Umbilical cord (tissue), 2 donors: ENCODE data around the gene SPRN. TPM values are rescaled to one million over a fixed set of nuclear protein-coding genes. Genes with fewer than 3 reads are reported as not detected.
"Not testable (repeated sequence)": the region's sequence is repeated elsewhere in the genome, so short reads cannot be mapped to it uniquely, and the experiment has no call there.

Experiments used
- DNase-seq: peaks from one replicate; pipeline ENCODE4 v3.0.0-alpha.2; 2015; ENCODE audit warnings: low spot score
- total RNA-seq: library from RNA; depleted of rRNA; stranded (reverse); fragments of >200 nt; gene quantifications from one replicate; pipeline ENCODE4 v1.2.3, GENCODE V29; 2014; ENCODE audit warnings: low replicate concordance; ENCODE audit not compliant: insufficient read depth

Gene SPRN, protein sequence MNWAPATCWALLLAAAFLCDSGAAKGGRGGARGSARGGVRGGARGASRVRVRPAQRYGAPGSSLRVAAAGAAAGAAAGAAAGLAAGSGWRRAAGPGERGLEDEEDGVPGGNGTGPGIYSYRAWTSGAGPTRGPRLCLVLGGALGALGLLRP
- 0.96 TPM for total RNA-seq

DNA sequence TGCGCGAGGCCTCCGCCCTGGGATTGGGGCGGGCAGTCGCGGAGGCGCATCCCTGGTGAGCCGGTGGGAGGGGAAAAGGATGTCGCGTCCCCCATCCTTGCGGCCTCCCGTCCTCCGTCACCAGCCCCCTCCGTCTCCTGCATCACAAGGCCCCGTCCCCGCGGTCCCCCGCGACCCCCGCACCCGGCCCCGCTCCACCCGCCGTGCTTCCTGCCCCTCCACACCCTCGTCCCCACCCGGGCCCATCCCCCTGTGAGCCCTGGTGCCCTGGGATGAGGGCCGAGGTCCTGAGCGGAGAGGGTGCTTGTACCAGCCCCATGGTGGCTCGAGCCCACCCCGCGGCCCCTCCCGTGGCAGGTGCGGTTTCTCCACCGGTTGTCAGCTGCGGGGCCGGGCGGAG, at the start of gene SPRN:
TSS of gene SPRN (minus strand) at position 25 of the 400 bp plus-strand sequence. CDS start 944 bp downstream, outside the sequence.
- not testable (repeated sequence) for DNase-seq

DNA sequence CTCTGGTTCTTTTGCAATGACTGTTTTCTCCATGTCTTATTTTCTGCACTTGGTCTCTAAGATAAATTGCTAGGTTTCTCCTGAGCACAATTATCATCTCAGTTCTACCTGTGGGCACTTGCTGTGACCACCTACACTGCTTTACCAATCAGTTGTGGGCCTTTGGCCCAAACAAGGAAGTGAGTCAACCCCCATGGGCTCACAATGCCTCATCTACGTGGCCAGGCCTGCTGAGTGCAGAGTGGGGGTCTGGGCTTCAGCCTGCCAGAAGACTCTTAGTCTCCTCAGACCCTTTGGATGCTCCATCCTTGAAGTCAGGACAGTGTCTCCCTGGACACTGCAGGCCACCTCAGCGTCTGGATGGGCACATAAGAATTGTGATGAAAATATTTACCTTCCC, 49.6 kb upstream of the SPRN start:
- no peak for DNase-seq

DNA sequence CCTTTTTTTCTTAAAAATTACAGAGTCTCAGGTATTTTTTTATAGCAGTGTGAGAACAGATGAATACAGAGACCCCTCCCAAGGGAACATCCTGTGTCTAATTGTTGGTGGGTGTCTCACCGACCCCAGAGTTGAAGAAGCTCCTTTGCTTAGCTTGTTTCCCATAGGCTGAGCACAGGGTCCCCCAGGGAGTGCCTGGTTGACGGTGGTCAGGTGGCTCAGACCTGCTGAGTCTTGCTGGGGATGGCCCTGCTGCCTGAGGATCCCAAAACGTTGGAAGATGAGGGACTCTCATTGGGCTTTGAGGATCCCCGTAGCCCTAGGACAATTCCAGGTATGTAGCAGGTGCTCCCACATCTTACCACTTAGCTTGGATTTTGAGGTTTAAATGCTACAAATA, 48.8 kb upstream of the SPRN start:
- no peak for DNase-seq

DNA sequence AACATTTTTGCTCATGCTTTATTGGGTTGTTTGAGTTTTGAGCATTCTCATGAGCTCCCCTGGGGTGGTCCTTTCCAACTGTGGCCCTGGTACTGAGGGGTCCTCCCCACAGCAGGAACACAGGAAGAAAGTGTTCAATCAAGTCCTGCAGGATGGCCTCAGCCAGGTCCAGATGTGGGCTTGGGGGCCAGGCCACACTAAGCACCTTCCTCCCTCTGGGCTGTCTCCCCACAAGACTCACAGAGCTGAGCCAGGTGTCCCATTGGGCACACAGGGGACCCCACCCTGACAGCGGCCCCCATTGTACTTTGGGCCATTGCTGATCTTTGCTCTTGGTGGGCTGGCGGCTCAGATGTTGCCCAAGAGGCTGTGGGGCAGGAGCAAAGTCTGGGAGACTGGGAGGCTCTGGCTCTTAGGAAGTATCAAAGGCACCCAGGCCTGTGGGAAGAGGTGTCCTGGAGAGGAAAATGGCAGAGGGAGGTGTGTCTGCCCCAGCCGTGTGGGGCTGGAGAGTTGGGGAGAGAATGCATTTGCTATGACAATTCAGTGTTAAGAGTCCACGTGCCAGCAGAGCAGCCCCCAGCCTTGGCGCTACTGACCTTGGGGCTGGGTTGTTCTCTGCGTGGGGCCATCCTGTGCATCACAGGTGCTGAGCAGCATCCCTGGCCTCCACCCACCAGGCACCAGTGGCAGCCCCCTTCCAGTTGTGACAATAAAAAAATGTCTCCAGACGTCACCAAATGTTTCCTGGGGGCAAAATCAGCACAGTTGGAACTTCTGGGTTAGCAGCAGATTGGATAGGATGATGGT, 47.1 kb upstream of the SPRN start:
- no peak for DNase-seq

DNA sequence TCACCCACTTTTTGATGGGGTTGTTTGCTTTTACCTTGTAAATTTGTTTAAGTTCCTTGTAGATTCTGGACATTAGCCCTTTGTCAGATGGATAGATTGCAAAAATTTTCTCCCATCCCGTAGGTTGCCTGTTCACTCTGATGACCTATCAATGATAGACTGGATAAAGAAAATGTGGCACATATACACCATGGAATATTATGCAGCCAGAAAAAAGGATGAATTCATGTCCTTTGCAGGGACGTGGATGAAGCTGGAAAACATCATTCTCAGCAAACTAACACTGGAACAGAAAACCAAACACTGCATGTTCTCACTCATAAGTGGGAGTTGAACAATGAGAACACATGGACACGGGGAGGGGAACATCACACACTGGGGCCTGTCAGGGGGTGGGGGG, 44.8 kb upstream of the SPRN start:
- not testable (repeated sequence) for DNase-seq

DNA sequence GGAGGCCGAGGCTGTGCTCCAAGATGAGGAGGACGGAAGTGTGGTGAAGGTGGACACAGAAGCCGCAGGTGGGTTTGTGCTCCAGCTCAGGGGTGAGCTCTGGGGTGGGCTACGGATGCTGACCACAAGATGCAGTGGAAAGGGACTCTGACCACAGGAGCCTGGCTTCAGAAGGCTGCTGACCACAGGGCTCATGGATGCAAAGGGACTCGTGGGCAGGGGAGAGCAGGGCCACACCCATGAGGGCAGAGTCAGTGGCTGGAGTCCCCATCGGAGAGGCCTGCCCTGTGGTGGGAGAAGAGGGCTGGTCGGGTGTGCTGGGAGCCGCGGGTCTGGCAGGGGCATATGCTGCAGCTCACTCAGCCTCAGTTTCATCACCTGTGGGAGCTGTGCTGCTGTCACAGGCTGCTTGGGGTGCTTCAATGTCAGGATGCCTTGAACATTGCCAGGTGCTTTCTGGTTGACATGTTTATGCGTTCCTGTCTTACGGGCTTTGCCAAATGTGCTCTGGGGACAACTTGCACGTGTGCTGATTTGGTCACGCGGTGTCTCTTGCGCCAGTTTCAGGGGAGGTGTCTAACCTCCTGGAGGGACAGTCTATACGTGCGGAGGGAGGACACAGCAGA, 43.0 kb upstream of the SPRN start:
- no peak for DNase-seq

DNA sequence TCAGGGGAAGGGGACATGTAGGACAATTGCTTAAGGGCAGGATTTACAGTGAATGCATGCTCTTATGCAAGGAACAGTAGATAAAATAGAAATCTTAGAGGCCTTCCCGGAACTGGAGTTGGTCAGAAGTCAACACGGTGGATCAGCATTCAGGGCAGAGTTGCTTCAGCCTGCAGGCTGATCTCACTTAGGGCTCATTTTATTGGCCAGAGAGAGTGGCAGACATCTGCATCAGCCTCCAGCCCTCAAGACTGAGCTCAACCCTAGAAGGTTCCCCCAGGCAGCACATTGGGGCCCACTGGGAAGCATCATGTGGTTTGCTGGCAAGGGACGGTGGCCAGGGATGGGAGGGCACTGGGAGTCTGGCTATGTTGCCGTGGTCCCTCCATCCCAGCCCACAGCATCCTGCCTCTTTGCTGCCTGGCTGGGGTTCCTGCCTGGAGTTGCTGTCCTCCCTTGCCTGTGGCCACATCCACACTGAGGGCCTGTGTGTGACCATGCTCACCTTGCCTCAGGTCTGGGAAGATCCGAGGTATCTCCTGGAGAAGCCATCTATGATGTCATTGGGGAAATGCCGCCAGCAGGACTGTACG, 42.4 kb upstream of the SPRN start:
- no peak for DNase-seq

DNA sequence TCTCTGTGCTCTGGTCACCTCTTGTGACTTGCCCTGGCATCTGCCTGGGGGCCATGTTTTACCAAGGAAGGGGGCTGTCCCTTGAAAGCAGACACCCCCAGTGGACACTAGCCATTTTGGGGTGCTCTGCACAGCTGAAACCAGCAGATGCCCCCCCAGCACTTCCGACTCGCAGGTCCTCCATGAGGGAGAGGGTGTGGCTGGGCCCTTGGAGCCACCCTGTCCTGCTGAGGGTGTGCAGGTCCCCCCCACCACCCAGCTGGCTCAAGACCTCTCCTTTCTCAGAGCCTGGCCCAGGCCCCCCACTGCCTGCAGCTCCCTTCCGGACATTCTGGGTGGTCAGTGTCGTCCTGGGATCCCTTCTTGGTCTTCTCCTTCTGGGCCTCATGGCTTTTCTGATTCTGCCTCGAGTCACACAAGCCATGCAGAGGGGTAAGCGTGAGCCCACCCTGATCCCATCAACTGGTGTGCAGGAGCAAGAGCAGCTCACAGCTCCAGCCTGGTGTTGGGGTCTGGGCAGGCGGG, 41.6 kb upstream of the SPRN start:
- DNase-seq: no peak

DNA sequence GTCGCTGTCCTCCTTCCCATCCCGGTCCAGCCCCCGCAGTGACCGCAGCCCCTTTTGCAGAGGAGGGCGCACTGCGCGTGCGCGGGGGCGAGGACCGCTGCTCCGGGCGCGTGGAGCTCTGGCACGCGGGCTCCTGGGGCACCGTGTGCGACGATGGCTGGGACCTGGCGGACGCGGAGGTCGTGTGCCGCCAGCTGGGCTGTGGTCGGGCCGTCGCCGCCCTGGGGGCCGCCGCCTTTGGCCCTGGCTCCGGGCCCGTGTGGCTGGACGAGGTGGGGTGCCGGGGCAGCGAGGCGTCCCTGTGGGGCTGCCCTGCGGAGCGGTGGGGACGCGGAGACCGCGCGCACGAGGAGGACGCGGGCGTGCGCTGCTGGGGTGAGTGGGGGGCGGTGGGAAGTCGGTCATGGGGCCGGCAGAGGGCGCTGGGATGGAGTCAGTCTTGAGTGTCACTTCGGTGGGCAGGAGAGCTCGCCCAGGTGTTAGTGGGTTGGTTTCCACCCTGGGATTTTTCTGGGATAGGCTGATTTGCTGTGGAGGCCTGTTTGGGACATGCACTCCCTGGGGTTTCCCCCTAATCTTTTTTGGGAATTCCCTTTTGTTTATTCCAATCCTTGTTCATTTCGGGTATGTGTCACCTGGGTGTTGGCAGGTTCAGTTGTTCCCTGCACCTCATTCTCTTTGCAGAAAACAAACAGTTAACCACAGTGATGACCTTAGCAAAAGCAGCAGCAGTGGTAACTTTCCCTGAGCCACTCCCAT, 40.9 kb upstream of the SPRN start:
- no peak for DNase-seq

DNA sequence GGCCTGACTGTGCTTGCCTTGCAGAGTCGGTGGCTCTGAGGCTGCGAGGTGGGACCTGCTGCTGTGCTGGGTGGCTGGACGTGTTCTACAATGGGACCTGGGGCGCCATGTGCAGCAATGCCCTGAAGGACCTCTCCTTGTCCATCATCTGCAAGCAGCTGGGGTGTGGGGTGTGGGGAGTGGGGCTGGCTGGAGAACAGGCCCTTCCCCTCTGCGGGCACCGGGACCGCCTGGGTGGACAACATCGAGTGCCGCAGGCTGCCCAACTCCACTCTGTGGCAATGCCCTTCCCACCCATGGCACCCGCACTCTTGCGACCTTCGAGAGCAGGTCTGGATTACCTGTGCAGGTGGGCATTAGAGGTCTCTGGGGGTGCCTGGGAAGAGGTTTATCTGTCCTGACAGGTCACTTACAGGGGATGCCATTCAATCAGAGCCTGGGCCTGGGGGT, 40.2 kb upstream of the SPRN start:
- no peak for DNase-seq

DNA sequence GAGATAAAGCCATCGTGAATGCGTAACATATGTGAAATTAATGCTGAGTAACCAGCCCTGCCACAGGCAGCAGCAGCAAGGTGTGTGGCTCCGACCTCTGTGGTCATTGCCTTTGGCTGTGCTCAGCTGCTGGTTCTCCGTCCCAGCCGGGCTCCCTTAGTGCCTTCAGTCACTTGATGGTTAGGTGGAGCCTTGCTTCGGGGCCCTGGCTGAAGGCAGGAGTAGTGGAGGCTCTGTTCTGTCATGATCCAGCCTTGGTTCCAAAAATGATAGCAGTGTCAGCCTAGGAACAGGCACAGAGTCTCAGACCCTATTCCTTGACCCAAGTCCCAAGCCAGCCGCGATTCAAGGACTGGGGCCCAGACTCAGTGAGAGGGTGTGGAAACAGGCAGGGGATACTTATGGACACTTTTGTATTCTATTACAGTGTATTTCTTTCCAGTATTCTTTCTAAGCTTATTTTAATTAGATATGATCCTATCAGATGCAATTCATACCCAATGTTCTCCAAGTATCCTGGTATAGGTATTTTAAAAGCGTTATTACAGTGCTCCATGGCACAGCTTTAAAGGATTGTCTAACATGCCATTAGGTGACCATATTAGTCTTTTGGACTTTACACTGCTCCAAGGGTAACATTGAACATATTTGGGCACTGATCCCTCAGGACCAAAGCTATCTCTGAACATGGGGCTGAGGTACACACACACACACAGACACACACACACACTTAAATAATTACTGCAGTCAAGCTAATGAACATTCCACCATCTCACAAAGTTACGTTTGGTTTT, 38.3 kb upstream of the SPRN start:
- no peak for DNase-seq

DNA sequence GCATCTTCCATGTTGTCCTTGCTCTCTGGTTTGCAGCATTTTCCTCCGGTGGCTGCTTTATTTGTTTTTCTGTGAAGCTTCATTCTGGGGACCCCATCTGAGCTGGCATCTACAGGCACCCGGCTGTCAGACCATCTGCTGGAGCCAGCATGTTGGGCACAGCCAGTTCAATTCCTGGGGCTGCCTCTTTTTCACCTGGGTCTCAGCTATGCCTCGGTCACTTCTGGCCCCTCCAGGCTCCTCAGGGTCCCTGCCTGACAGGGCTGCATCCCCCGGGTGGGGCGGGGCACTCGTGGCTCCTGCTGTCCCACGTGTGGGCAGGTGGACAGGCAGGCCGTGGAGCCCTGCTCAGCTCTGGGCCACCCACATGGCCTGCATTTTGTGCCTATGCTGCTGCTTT, 37.4 kb upstream of the SPRN start:
- DNase-seq: no peak

DNA sequence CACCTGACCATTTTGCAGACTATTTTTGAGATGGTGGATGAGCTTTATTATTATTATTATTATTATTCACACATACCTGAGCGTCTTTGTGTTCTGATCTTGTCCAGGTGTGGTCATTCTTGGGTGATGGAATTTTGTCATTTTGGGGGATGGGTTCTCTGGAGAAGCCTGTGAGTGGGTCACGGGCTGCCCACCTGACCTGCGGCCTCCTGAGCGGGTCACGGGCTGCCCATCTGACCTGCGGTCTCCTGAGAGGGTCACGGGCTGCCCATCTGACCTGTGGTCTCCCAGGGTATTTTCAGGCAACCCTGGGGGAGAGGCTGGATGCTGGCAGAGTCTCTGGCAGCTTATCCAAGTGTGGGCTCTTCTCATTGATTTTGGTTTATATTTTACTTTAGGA, 36.6 kb upstream of the SPRN start:
- DNase-seq: no peak

DNA sequence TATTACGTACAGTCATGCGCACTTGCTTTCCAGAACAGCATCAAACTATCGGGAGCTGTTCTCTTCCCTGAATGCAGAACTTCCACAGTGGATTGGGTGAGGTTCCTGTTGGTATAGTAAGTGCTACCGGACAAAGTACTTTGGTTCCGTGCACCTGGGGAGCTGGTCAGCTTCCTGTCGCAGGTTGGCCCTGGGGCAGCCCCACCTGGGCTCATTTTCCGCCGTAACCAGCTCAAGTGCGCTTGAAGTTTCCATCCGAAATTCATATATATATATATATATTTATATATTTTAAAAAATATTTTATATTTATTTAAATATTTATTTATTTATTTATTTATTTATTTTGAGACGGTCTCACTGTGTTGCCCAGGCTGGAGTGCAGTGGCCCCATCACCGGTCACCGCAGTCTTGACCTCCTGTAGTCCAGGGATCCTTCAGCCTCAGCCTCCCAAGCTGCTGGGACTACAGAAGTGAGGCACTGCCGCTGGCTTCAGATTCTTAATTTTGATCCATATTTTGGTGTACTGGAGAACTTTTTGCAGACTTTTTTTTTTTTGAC, 35.9 kb upstream of the SPRN start:
- DNase-seq: no peak

DNA sequence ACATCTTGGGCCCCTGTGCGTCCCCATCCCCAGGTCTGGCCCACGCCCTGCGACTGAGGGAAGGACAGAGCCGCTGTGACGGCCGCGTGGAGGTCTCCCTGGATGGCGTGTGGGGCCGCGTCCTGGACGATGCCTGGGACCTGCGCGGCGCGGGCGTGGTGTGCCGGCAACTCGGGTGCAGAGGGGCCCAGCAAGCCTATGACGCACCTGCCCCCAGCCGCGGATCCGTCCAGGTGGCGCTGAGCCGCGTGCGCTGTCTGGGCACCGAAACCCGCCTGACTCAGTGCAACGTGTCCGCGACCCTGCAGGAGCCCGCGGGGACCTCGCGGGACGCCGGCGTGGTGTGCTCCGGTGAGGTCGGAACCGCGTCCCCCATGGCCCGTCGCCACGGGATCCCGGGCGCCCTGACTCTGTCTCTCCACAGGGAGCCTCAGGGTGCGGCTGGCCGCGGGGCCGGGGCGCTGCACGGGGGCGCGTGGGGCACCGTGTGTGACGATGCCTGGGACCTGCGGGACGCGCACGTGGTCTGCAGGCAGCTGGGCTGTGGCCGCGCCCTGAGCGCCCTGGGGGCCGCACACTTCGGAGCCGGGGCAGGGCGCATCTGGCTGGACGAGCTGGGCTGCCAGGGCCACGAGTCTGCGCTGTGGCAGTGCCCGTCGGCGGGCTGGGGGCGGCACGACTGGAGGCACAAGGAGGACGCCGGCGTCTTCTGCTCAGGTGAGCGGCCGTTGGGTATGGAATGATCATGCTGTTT, 35.2 kb upstream of the SPRN start:
- no peak for DNase-seq

DNA sequence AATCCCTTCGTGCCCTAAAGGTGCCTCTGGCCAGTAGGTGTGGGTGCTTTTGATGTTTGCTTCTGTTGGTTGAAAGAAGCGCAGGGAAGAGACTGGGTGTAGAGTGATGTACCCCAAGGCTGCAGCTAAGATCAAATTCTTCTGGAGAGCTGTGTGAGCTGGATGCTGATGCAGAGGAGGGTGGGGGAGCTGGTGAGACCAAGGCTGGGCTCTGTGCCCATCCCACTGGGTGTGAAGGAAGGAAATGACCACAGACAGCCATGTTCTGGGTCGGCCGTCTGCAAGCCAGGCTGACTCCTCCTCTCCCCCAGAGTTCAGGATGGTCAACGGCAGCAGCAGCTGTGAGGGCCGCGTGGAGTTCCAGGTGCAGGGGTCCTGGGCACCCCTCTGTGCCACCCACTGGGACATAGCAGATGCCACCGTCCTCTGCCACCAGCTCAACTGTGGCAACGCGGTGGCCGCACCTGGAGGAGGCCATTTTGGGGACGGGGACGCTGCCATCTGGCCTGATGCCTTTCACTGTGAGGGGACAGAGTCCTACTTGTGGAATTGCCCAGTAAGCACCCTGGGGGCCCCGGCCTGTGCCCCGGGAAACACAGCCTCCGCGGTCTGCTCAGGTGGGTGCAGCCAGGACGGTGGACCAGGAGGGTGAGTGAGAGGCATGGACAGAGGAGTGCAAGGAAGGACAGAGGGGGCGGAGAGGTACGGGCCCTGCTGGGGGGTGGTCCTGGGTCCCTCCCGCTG, 34.5 kb upstream of the SPRN start:
- DNase-seq: no peak

DNA sequence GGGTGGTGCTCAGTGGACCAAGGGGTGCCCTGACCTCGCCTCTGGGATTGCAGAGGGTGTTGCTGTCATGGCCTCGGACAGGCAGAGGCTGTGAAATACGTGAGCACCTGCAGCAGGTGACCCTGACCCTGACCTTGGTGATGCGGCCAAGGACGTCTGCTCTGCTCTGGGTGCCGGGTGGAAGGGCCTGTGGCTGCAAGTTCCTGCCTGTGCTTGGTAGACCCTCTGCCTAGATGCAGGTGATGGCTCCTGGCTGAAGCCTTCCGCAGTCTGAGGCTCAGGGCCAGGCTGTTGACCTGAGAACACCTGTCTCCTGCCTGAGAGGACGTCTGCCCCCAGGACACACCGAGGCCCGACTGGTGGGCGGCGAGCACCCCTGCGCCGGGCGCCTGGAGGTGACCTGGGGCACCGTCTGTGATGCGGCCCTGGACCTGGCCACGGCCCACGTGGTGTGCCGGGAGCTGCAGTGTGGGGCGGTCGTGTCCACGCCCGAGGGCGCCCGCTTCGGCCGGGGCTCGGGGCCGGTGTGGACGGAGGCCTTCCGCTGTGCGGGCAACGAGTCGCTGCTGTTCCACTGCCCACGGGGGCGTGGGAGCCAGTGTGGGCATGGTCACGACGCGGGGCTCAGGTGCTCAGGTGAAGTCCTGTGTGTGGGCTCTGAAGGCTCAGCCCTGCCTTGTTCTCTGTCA, 33.7 kb upstream of the SPRN start:
- no peak for DNase-seq
